Anterior cingulate cortex (tissue), 58 donors: Measurements from ENCODE around the gene NLGN3.

ENCODE experiments used
- DNase-seq, 58 donors: peaks; one replicate each; lab custom pipeline; 2025; lab: John Stamatoyannopoulos, UW

The NLGN3 gene

GRCh38 chrX:71199252-71200008, 54.8 kb downstream of the NLGN3 start:
- DNase-seq: no peak

- no peak for DNase-seq
Measured at GRCh38 chrX:71210816-71211215, 66.2 kb downstream of the NLGN3 start.

GRCh38 chrX:71212536-71212935, 67.9 kb downstream of the NLGN3 start:
- no peak for DNase-seq

GRCh38 chrX:71214152-71214551, 69.5 kb downstream of the NLGN3 start:
- DNase-seq: no peak

GRCh38 chrX:71214604-71215337, 70.1 kb downstream of the NLGN3 start:
- no peak for DNase-seq

- DNase-seq: no peak
Measured at GRCh38 chrX:71215338-71215912, 70.8 kb downstream of the NLGN3 start.

GRCh38 chrX:71216485-71216884, 71.8 kb downstream of the NLGN3 start:
- no peak for DNase-seq

GRCh38 chrX:71217298-71217697, 72.7 kb downstream of the NLGN3 start:
- no peak for DNase-seq
